Stimulated activated CD8-positive, alpha-beta memory T cell treated with anti-CD3 and anti-CD28 coated beads, Interleukin-4, amount 100 ng/mL, for 4 hours (primary cell): ENCODE measurements around the gene CUX1.

Experiments
- DNase-seq, 2 donors: peaks; one replicate each; pipeline ENCODE4 v3.0.0-alpha.2; 2020; ENCODE audit warnings: low read depth in 2 of 2, low spot score in 1 of 2

CUX1 gene

DNA sequence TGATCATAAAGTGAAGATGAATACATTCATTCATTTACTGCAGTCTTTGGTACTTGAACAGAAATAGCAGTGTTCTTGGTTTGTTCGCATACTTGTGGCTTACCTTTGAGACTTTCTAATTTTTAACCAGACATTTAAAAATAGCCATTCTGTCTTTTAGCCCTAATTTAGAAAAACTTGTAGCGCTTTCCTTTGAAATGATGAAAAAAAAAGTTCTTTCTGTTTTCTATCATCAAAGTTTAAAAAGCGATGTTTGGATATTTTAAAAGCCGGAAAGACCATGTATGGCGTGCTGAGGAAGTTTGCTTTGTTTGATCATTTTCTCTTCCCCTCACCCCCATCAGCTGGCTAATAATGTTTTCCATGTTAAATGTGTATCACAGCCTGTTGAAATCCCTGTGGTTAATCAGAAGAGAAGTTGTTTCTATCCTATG lies 116.3 kb downstream of the CUX1 start:
- no peak for DNase-seq

DNA sequence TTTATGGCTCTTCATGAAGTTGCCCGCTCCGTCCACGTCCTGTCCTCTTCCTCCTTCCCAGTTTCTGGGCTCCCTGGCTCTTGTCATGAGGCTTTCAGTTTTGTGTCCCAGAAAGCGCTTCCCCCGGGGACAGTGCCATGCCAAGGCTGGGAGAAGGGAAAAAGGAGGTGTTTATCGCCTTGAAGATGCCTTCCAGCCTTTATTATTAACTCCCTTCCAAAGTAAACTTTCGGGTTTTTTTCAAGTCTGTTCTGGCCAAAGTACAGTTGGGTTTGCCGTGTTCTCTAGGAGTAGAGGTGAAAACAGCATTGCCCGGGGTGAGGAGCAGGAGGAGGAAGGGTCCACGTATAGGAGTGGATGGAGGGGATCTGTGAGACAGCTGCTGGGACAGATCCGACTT lies 117.2 kb downstream of the CUX1 start:
- DNase-seq, result no peak

DNA sequence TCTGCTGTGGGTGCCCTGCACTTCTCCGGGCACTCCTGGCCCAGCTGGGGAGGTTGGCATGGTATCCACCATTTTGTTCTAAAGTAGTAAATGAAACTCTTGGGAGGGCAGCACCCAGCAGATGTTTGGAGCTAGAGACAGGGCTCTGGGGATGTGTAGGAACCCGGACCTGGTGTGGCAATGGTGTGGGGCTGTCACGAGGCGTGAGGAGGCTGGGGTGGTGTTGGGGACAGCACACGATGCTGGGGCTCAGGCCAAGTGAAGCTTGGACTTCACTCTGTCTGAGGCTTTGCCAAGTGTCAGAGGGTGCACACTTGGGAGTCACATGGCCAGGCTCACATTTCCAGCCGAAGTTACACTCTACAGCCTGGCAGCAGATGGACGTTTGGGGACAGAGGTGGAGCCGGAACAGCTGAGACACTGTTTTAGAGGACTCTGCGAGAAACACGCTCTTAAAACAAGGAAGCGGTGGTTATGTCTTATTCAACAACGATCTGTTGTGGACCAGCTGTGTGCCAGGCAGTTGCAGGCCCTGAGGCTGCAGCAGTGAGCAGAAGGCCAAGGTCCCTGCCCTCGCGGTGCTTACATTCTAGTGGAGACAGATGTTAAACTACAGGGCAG lies 118.2 kb downstream of the CUX1 start:
- DNase-seq, result no peak

DNA sequence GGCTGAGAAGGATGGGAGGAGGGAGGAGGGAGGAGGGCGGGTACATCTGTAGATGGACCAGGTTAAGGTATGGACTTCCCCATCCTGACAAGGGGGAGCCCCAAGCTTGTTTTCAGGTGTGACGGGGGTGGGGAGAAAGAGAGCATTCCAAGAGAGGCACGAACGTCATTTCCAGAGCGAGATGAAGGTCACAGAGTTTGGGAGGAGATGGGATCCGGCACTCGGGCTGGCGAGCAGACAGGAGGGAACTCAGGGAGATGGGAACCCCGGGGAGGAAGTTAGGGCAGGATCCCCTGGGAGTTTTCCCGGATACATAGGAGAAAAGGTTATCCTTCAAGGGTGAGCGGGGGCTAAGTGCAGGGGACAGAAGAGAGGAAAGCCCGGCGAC lies 118.8 kb downstream of the CUX1 start:
- no peak for DNase-seq

DNA sequence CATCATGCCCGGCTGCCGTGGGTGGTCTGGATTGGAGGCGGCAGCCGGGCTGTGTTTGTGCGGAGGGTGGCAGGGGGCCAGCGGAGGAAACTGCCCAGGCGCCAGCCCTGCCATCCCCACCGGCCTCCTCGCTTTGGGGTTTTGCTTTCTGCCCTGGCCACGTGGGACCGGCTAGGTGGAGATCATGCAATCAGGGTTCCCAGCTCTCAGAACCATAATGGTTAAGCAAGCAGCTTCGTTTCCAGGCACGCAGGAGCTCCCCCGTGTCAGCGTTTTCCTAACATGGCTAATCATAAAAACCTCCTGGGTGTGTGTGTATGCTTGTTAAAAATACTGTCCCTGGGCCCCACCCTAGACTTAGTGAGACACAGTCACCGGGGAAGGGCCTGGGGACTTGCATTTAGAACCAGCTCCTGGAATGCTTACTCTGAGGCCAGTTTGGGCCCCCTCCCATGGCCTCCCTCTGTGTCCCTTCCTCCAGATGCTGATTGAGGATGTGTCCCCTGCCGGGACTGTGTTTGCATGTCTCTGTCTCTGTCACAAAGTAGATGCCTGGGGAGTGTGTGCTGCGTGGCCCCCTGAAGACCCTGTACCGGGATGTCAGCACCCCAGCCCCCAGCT lies 119.3 kb downstream of the CUX1 start:
- DNase-seq, result no peak

DNA sequence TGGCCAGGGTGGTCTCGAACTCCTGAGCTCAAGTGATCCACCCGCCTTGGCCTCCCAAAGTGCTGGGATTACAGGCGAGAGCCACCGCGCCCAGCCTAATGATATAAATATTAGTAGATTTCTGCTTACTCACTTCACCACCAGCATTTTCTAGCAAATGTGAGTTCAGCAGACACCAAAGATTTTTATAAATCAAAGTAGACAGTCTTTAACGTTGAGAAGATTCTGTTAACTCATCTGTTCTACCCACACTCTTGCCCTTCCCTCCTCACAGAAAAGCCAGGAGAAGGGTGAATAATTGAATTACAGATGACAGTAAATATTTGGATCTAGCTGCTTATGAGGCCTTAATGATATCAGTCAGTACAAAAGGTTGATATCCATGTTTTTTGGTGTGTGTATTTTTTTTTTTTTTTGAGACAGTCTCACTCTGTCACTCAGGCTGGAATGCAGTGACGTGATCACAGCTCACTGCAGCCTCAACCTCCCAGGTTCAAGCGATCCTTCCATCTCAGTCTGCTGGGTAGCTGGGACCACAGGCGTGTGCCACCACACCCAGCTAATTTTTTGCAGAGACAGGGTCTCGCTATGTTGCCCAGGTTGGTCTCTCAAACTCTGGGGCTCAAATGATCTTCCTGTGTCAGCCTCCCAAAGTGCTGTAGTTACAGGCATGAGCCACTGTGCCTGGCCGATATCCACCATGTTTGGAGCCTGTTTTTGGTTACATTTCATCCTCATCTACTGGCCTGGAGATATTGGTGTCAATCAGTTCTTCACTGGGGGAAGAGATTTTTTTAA lies 120.5 kb downstream of the CUX1 start:
- DNase-seq, result no peak

DNA sequence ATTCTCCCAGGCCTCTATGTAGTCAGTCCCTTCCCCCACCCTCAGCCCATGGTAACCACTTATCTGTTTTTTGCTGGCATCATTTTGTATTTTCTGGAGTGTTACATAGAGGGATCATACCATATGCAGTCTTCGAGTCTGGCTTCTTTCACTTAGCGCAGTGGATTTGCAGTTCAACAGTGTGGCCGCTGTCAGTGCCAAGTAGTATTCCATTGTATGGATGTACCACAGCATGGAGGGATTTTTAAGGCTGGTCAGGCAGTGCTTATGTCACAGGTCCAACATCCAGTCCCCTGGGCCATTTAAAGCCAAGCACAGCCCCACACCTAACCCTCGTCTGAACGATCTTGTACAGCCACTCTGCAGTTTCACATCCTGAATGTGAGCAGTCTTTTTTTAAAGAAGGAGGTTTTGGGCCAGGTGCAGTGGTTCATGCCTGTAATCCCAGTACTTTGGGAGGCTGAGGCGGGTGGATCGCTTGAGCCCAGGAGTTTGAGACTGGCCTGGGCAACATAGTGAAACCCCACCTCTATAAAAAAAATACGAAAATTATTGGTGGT lies 121.8 kb downstream of the CUX1 start:
- DNase-seq, result no peak

DNA sequence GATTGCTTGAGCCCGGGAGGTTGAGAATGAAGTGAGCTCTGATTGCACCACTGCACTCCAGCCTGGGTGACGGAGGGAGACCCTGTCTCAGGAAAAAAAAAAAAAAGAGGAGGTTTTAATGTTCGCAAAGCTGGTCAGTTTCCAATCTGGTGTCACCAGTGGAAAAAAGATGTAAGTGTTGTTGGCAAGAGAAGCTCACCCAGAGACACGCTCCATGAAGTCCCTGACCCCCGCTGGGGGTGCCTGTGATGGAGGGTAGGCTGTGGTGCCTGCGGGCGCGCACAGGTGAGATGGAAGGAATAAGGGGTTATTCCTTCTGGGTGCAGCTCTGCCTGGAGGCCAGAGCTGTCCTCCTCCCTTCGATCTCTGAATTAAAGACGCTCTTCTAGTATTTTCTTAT lies 122.7 kb downstream of the CUX1 start:
- DNase-seq, result no peak

DNA sequence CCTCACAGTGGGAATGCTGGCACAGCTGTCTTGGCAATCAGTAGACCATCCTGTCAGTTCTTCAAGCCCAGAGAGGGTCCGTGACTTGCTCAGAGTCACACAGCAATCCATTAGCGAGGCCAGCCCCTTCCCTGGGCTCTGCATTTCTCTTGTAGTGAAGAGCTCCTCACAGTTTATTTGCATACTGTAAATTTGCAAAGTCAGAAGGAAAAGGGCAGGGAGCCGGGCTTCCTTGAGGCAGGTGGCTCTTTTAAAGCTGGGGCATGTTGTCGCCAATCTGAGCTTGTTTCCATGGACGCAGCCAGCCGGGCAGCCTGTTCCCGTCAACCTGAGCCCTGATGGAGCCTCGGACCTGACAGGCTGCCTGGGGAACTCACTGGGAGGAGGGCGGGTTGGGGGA lies 123.4 kb downstream of the CUX1 start:
- no peak for DNase-seq

DNA sequence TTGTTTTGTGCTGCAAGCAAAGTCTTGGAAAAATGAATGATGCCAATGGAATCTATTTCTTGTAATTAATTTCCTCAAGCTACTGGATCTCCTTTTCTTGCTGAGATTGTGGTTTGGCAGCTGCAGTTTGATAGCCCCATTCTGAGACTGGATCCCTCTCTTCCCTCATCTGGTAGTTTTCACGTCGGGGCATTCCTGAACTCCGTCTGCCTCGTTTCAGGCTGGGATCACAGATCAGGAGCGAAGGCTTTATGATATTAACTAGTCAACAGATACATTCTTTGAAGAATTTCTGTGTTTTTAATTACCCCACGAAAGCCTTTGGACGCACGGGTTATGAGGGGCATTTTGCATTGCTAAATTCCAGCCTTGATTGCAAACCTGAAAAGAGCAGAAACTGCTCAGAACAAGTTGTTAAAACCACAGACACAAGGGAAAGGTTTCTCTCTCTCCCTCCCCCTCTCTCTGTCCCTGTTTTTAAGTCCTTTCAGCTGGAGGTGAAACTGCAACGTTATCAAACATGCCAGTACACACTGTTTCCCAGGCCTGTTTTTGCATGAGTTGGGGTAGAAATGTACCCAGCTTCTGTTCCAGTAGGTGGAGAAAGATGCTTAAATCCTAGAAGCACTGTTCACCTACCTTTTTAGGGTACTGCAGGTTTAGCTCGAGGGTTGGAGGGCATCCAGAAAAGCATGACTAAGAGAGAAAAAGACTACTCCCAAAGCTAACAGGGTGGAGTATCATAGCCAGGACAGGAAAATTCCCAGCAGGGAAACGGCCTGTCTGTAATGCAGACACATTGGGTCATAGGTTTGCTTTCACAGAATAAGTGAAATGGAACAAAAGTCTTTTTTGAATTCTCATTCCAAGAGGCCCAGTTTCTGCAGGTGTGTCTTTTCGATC lies 124.3 kb downstream of the CUX1 start:
- no peak for DNase-seq

DNA sequence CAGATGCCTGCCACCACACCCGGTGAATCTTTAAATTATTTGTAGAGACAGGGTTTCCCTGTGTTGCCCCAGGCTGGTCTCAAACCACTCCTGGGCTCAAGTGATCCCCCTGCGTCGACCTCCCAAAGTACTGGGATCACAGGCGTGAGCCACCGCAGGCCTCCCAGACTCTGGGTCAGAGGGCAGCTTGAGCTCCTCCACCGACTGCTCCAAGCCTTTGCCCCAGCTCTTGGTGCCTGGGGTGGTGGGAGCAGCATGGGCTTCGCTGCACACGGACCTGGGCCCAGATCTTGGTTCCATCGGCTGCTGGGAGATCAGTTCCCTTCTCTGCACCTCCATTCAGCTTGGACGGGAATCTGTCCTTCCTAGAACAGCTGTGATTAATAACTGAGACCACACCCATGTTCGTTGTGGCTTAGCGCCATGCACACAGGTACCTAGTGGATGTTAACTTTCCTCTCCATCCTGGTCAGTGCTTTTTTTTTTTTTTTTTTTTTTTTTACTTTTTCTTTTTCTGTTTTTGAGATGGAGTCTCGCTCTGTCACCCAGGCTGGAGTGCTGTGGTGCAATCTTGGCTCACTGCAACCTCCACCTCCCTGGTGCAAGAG lies 125.3 kb downstream of the CUX1 start:
- no peak for DNase-seq

DNA sequence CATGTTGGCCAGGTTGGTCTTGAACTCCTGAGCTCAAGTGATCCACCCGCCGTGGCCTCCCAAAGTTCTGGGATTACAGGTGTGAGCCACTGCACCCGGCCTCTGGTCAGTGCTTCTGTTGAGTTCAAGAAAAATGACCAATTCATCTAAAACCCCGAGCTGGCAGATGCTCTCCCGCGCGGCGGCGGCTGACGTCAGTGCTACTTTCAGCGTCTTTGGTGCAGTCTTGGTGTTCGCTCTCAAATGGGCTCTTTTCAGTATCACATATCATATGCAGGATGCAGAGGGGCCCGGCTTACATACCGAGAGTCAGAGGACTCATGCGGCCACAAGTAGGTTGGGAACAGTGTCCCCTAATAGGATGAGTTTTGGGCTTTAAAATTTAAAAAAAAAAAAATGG lies 125.9 kb downstream of the CUX1 start:
- DNase-seq, result no peak

DNA sequence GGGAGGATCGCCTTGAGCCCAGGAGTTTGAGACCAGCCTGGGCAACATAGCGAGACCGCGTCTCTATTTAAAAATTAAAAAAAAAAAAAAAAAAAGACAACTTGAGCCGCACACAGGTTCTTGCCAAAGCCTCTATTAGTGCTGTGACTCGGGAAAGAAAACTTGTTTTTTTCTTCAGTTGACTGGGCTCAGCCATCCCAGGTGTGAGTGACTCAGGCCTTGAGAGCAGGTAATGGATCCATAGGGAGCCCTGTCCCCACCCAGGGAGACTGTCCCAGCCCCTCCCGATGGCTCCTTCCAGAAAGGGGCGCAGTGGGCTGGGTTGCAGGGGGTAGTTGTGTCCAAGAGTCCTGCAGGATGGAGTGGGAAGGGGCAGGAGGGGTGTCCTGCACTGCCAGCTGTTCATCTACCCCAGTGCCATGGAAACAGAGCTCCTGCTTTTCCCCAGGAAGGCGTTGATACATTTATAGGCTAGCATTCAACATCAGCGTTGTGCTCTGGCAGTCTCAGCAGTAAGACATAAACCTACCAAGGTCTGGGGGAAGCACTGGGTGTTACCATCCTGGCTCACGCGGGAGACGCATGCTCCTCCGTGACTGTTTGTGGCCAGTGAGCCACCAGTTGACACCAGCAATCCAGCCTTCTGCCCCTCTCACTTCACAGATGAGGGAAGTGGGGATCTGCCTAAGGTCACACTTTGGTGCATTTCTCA lies 126.6 kb downstream of the CUX1 start:
- no peak for DNase-seq

DNA sequence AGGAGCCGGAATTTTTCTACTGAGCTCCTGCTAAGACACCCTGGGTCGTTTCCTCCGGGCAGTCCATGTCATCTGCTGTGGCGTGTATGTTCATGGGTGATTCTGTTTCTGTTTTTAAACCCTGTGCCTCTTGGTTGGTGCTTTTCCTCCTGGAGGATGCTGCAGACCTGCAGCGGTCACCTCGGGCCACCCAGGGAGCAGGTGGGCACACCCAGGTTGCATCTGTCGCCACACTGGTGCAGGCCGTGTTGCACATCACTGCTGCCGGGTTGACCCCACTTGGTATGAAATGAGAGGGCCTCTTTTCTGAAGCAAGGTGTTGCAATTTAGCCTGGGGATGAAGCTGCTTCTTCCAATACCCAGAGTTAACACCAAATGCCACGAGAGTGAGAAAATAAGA lies 127.2 kb downstream of the CUX1 start:
- DNase-seq, result no peak

DNA sequence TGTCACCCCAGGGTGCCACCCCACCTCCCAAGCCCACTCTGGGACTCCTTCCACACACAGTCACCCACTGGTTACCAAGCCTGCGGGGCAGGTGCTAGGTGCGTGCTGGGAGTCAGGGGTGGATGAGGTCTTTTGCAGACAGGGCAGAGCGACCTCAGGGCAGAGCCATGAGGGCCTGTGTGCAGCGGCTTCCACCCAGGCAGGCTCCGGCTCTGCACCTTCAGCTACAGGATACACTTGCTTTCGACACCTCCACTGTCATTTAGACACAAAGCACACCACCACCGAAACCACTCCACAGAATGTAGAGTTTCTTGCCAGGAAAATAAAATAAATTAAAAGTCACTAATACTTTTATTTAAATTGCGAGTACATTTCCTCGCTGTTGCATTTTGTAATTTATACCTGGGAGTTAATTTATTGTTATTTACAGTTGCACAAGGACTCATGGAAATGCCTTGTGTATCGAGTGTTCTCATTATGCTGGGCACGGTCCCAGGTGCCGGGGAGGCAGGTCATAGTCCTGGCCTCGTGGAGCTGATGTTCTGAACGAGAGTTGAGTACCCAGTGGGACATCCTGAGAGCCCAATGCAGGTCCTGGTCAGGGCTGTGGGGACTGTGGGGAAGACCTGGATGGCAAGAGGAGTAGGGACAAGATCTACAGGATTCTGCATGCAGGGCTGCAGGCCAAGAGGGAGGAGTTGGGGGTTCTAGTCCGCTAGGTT lies 127.8 kb downstream of the CUX1 start:
- no peak for DNase-seq

DNA sequence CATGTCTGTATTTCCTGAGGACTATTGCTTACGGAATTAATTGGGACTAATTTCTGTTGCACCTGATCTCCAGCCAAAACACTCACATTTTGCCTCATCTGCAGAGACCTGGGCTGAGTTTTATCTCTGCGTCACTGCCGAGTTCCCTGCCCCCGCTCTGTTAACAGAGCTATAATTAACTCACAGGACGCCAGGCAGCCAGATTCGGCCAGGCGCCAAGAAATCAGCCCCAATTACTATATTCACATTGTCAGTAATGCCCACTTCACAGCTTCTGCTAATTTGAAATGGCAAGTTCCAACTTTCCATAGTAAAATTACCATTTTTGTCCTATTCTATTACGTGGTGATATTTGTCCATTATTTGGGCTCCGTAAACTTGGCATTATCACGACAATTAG lies 130.5 kb downstream of the CUX1 start:
- no peak for DNase-seq

DNA sequence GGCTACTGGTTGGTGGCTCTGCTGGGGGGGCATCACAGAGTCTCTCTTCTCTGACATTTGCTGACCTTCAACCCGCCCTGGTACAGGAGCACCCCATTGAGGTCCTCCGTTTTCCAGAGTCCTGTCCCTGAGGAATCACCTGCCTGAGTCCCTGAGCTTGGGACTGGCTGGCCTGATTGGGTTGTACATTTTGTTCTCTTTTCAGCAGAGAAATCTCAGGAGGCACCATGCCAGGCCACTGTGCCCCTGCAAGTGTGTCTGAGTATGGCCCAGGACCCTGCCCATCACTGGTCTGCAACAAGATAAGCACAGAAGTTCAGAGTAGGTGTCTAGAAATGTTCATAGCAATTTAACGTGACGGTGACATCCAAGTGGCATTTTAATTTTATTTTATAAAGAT lies 131.2 kb downstream of the CUX1 start:
- DNase-seq, result no peak

DNA sequence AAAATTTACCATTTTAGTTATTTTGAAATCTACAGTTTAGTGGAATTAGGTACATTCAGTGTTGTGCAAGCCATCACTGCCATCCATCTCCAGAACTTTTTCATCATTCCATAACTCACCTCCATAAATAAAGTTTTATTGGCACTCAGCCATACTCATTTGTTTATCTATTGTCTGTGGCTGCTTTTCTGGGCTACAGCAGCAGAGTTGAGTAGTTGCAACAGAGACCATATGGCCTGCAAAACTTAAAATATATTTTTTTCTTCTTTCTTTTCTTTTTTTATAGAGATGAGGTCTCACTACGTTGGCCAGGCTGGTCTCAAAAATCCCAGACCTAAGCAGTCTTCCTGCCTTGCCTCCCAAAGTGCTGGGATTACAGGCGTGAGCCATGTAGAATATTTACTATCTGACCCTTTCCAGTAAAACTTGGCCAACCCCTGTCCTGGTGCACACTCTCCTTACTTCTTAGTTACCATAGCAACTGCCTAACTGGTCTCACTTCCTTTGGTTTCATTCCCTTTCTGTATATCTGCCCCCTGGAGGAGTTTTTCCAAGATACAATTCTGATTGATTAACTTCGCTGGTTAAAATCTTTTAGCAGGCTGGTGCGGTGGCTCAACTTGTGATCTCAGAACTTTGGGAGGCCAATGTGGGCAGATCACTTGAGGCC lies 133.2 kb downstream of the CUX1 start:
- DNase-seq, result no peak

DNA sequence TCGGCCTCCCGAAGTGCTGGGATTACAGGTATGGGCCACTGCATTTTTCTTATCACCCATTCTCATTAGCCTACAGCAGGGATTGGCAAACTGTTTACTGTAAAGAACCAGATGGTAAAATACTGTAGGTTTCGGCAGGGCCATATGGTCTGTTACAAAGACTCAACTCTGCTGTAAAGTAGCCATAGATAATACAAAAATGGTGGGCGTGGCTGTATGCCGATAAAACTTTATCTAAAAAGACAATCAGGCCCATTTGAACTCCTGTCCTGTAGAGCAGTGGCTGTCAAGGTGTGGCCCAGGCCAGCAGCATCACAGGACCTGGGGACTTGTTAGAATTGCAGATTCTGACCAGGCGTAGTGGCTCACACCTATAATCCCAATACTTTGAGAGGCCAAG lies 134.3 kb downstream of the CUX1 start:
- DNase-seq, result no peak
